DND-41 (cell line): ENCODE measurements around the gene TMEM238.

Experiments used
- ATAC-seq: fragments of 200-7000 bp; cut with Tn5 transposase; 3 replicates; pipeline ENCODE4 v1.9.1; 2021; ENCODE audit warnings: low read depth; ENCODE audit not compliant: insufficient read depth
- DNase-seq: peaks from one replicate; pipeline ENCODE4 v3.0.0-alpha.2; 2020
- H2AFZ ChIP-seq: 2 replicates; pipeline ENCODE4 v1.6.0; 2012; ENCODE audit warnings: low read depth, low read length
- H3K27ac ChIP-seq: 2 replicates; pipeline ENCODE4 v1.5.1; 2012; ENCODE audit warnings: low read length, inconsistent platforms
- H3K27me3 ChIP-seq: fragments of 200-600 bp; sonication (generic); 2 replicates; pipeline ENCODE4 v1.6.0; 2012; ENCODE audit warnings: low read length, mild to moderate bottlenecking, inconsistent platforms; ENCODE audit not compliant: insufficient read depth, poor library complexity
- H3K36me3 ChIP-seq: 2 replicates; pipeline ENCODE4 v1.5.1; 2012; ENCODE audit warnings: low read length, inconsistent platforms; ENCODE audit not compliant: insufficient read depth
- H3K4me1 ChIP-seq: 2 replicates; pipeline ENCODE4 v1.5.1; 2012; ENCODE audit warnings: mild to moderate bottlenecking, low read length; ENCODE audit not compliant: insufficient read depth
- H3K4me2 ChIP-seq: 2 replicates; pipeline ENCODE4 v1.6.0; 2012; ENCODE audit warnings: mild to moderate bottlenecking, moderate library complexity, low read length, inconsistent platforms; ENCODE audit not compliant: insufficient read depth
- H3K4me3 ChIP-seq, 2 experiments: fragments of 200-600 bp in 1 of 2; shearing (Covaris generic) in 1 of 2; 2 replicates each; pipeline ENCODE4 v1.5.1; 2012 to 2016; ENCODE audit warnings: inconsistent platforms in 2 of 2, low read length in 2 of 2, mild to moderate bottlenecking in 2 of 2, low read depth in 1 of 2, moderate library complexity in 1 of 2
- H3K79me2 ChIP-seq: 2 replicates; pipeline ENCODE4 v1.6.0; 2012; ENCODE audit warnings: low read length, inconsistent platforms; ENCODE audit not compliant: insufficient read depth
- H3K9ac ChIP-seq: 2 replicates; pipeline ENCODE4 v1.6.0; 2012; ENCODE audit warnings: low read depth, mild to moderate bottlenecking, inconsistent platforms, low read length, moderate library complexity
- H3K9me3 ChIP-seq: 2 replicates; pipeline ENCODE4 v1.5.1; 2012; ENCODE audit warnings: low read length, moderate library complexity, mild to moderate bottlenecking, inconsistent platforms; ENCODE audit not compliant: insufficient read depth, severe bottlenecking
- H4K20me1 ChIP-seq: 2 replicates; pipeline ENCODE4 v1.6.0; 2012; ENCODE audit warnings: low read length; ENCODE audit not compliant: insufficient read depth
- CTCF ChIP-seq: IDR thresholded peaks from 2 replicates; pipeline ENCODE4 v1.5.1; 2012; ENCODE audit warnings: borderline replicate concordance, low read length, moderate library complexity, mild to moderate bottlenecking; ENCODE audit not compliant: poor library complexity, severe bottlenecking; ENCODE audit errors: extremely low read depth
- EZH2 ChIP-seq: IDR thresholded peaks from 3 replicates; pipeline ENCODE4 v1.6.1; 2012; ENCODE audit warnings: borderline replicate concordance, low read depth, mild to moderate bottlenecking, moderate library complexity, low read length, inconsistent platforms; ENCODE audit not compliant: severe bottlenecking

The TMEM238 gene

GRCh38 chr19:55389386-55390317 lies 5.6 kb upstream of the TMEM238 start:
- peak overlapping the region; percentile 98; the same call in 1 of the 2 replicates for H3K4me2 ChIP-seq
- no peak overlapping the region for H2AFZ ChIP-seq
- peaks cover 57% of the 10 kb centered on the region for H4K20me1 ChIP-seq
- ATAC-seq (no peak), DNase-seq (no peak)
- H3K36me3 ChIP-seq: peaks cover 48% of the 10 kb centered on the region
- TF ChIP-seq CTCF (no peak), EZH2 (no peak)
- H3K27ac ChIP-seq: no peak overlapping the region
- no peaks in the 10 kb centered on the region for H3K27me3 ChIP-seq
- H3K9ac ChIP-seq: no peak overlapping the region
- no peak overlapping the region for H3K4me3 ChIP-seq
- H3K4me1 ChIP-seq: peaks cover 38% of the 10 kb centered on the region
- H3K9me3 ChIP-seq: no peaks in the 10 kb centered on the region
- peaks cover 45% of the 10 kb centered on the region for H3K79me2 ChIP-seq

- Histone ChIP-seq H4K20me1 (peaks cover 57% of the 10 kb centered on the region), H3K27ac (peak overlapping the region; percentile 81), H3K4me2 (peak overlapping the region; percentile 98), H3K36me3 (peaks cover 48% of the 10 kb centered on the region), H3K9ac (peak overlapping the region; percentile 82), H3K79me2 (peaks cover 61% of the 10 kb centered on the region), H2AFZ (no peak overlapping the region), H3K4me3 (peak overlapping the region in 1 of 2 experiments; percentile 69; a peak in 2 of 4 replicates), H3K27me3 (no peaks in the 10 kb centered on the region), H3K4me1 (peaks cover 47% of the 10 kb centered on the region), H3K9me3 (no peaks in the 10 kb centered on the region)
- no peak for DNase-seq
- TF ChIP-seq CTCF (no peak), EZH2 (no peak)
- ATAC-seq: no peak
These were observed 3.8 kb upstream of the TMEM238 start for GRCh38 chr19:55387736-55388497.

- ATAC-seq: no peak
- Histone ChIP-seq H3K9me3 (no peaks in the 10 kb centered on the region), H3K27me3 (no peaks in the 10 kb centered on the region), H3K27ac (peak overlapping the region; percentile 81), H3K4me2 (peak overlapping the region; percentile 98), H3K4me3 (peak overlapping the region; percentile 45 to 69), H4K20me1 (peaks cover 57% of the 10 kb centered on the region), H3K4me1 (peaks cover 60% of the 10 kb centered on the region), H3K36me3 (peaks cover 48% of the 10 kb centered on the region), H3K79me2 (peaks cover 75% of the 10 kb centered on the region), H3K9ac (peak overlapping the region; percentile 82), H2AFZ (no peak overlapping the region)
- TF ChIP-seq CTCF (no peak), EZH2 (no peak)
- DNase-seq: no peak
These were observed 2.4 kb upstream of the TMEM238 start for GRCh38 chr19:55386493-55386971.
